ENCODE measurements around the gene PTEN. TPM values are rescaled to one million over a fixed set of nuclear protein-coding genes. Genes with fewer than 3 reads are reported as not detected.

Gene PTEN
- polyA plus RNA-seq, 1 donor = 68.2 TPM

- no peak for DNase-seq
- Histone ChIP-seq H3K9me3 (ENCODE audit: control insufficient read depth, low read depth, low read length) (no peaks in the 10 kb centered on the region), H3K36me3 (ENCODE audit: control insufficient read depth, insufficient read depth, low read length) (peaks cover 10% of the 10 kb centered on the region), H3K27me3 (ENCODE audit: control insufficient read depth, insufficient read depth, low read length) (no peaks in the 10 kb centered on the region), H3K27ac (ENCODE audit: low read length) (no peak overlapping the region), H3K4me1 (ENCODE audit: control insufficient read depth, insufficient read depth, low read length) (peaks cover 5% of the 10 kb centered on the region), H3K4me3 (ENCODE audit: low read length) (no peak overlapping the region)
Observed at GRCh38 chr10:87931836-87932230, 68.4 kb downstream of the PTEN start.

- Histone ChIP-seq H3K4me3 (ENCODE audit: low read length) (no peak overlapping the region), H3K27ac (ENCODE audit: low read length) (no peak overlapping the region), H3K27me3 (ENCODE audit: control insufficient read depth, insufficient read depth, low read length) (no peaks in the 10 kb centered on the region), H3K9me3 (ENCODE audit: control insufficient read depth, low read depth, low read length) (no peaks in the 10 kb centered on the region), H3K36me3 (ENCODE audit: control insufficient read depth, insufficient read depth, low read length) (peaks cover 10% of the 10 kb centered on the region), H3K4me1 (ENCODE audit: control insufficient read depth, insufficient read depth, low read length) (no peaks in the 10 kb centered on the region)
- no peak for DNase-seq
- WGBS (ENCODE audit: insufficient coverage, low lambda C conversion rate) = 69% methylated on average over 2 of the region's 3 CpGs
Observed at GRCh38 chr10:87935290-87936141, 72.1 kb downstream of the PTEN start.

GRCh38 chr10:87940210-87940609 lies 76.8 kb downstream of the PTEN start:
- no peaks in the 10 kb centered on the region for H3K9me3 ChIP-seq (ENCODE audit: control insufficient read depth, low read depth, low read length)
- H3K36me3 ChIP-seq (ENCODE audit: control insufficient read depth, insufficient read depth, low read length) = peaks cover 14% of the 10 kb centered on the region
- no peaks in the 10 kb centered on the region for H3K27me3 ChIP-seq (ENCODE audit: control insufficient read depth, insufficient read depth, low read length)
- no peak overlapping the region for H3K4me3 ChIP-seq (ENCODE audit: low read length)
- H3K27ac ChIP-seq (ENCODE audit: low read length) = no peak overlapping the region
- H3K4me1 ChIP-seq (ENCODE audit: control insufficient read depth, insufficient read depth, low read length) = no peaks in the 10 kb centered on the region
- DNase-seq = no peak
- WGBS (ENCODE audit: insufficient coverage, low lambda C conversion rate) = 100% methylated on average over 1 of the region's 6 CpGs

- no peaks in the 10 kb centered on the region for H3K27me3 ChIP-seq (ENCODE audit: control insufficient read depth, insufficient read depth, low read length)
- H3K4me3 ChIP-seq (ENCODE audit: low read length) = no peak overlapping the region
- DNase-seq = peak in 1 of 2 donors; percentile 41
- WGBS (ENCODE audit: insufficient coverage, low lambda C conversion rate) = 60% methylated on average over 1 of the region's 1 CpG
- peaks cover 15% of the 10 kb centered on the region for H3K36me3 ChIP-seq (ENCODE audit: control insufficient read depth, insufficient read depth, low read length)
- no peaks in the 10 kb centered on the region for H3K9me3 ChIP-seq (ENCODE audit: control insufficient read depth, low read depth, low read length)
- no peak overlapping the region for H3K27ac ChIP-seq (ENCODE audit: low read length)
- H3K4me1 ChIP-seq (ENCODE audit: control insufficient read depth, insufficient read depth, low read length) = no peaks in the 10 kb centered on the region
Observed at GRCh38 chr10:87942884-87943527, 79.6 kb downstream of the PTEN start.

- DNase-seq = no peak
- Histone ChIP-seq H3K27me3 (ENCODE audit: control insufficient read depth, insufficient read depth, low read length) (no peaks in the 10 kb centered on the region), H3K9me3 (ENCODE audit: control insufficient read depth, low read depth, low read length) (no peaks in the 10 kb centered on the region), H3K36me3 (ENCODE audit: control insufficient read depth, insufficient read depth, low read length) (peaks cover 12% of the 10 kb centered on the region), H3K4me3 (ENCODE audit: low read length) (no peak overlapping the region), H3K4me1 (ENCODE audit: control insufficient read depth, insufficient read depth, low read length) (no peaks in the 10 kb centered on the region), H3K27ac (ENCODE audit: low read length) (no peak overlapping the region)
- 90% methylated on average over 2 of the region's 6 CpGs for WGBS (ENCODE audit: insufficient coverage, low lambda C conversion rate)
Observed at GRCh38 chr10:87945984-87946383, 82.6 kb downstream of the PTEN start.

GRCh38 chr10:87952612-87953011 lies 89.2 kb downstream of the PTEN start:
- no peaks in the 10 kb centered on the region for H3K9me3 ChIP-seq (ENCODE audit: control insufficient read depth, low read depth, low read length)
- no peaks in the 10 kb centered on the region for H3K27me3 ChIP-seq (ENCODE audit: control insufficient read depth, insufficient read depth, low read length)
- DNase-seq = peak in 1 of 2 donors; percentile 27
- H3K4me3 ChIP-seq (ENCODE audit: low read length) = no peak overlapping the region
- peaks cover 17% of the 10 kb centered on the region for H3K36me3 ChIP-seq (ENCODE audit: control insufficient read depth, insufficient read depth, low read length)
- WGBS (ENCODE audit: insufficient coverage, low lambda C conversion rate) = 17% methylated on average over 1 of the region's 2 CpGs
- no peak overlapping the region for H3K27ac ChIP-seq (ENCODE audit: low read length)
- peaks cover 4% of the 10 kb centered on the region for H3K4me1 ChIP-seq (ENCODE audit: control insufficient read depth, insufficient read depth, low read length)

GRCh38 chr10:87956055-87956454 lies 92.6 kb downstream of the PTEN start:
- peaks cover 30% of the 10 kb centered on the region for H3K36me3 ChIP-seq (ENCODE audit: control insufficient read depth, insufficient read depth, low read length)
- H3K9me3 ChIP-seq (ENCODE audit: control insufficient read depth, low read depth, low read length) = no peaks in the 10 kb centered on the region
- H3K27ac ChIP-seq (ENCODE audit: low read length) = no peak overlapping the region
- peaks cover 4% of the 10 kb centered on the region for H3K4me1 ChIP-seq (ENCODE audit: control insufficient read depth, insufficient read depth, low read length)
- DNase-seq = peak in 1 of 2 donors; percentile 56
- H3K4me3 ChIP-seq (ENCODE audit: low read length) = no peak overlapping the region
- H3K27me3 ChIP-seq (ENCODE audit: control insufficient read depth, insufficient read depth, low read length) = no peaks in the 10 kb centered on the region

- Histone ChIP-seq H3K4me3 (ENCODE audit: low read length) (no peak overlapping the region), H3K36me3 (ENCODE audit: control insufficient read depth, insufficient read depth, low read length) (peaks cover 34% of the 10 kb centered on the region), H3K9me3 (ENCODE audit: control insufficient read depth, low read depth, low read length) (no peaks in the 10 kb centered on the region), H3K27ac (ENCODE audit: low read length) (no peak overlapping the region), H3K27me3 (ENCODE audit: control insufficient read depth, insufficient read depth, low read length) (no peaks in the 10 kb centered on the region), H3K4me1 (ENCODE audit: control insufficient read depth, insufficient read depth, low read length) (peaks cover 4% of the 10 kb centered on the region)
- 94% methylated on average over 2 of the region's 5 CpGs for WGBS (ENCODE audit: insufficient coverage, low lambda C conversion rate)
- no peak for DNase-seq
Observed at GRCh38 chr10:87957702-87958101, 94.3 kb downstream of the PTEN start.

GRCh38 chr10:87960230-87960629 lies 96.8 kb downstream of the PTEN start:
- no peak overlapping the region for H3K4me3 ChIP-seq (ENCODE audit: low read length)
- H3K27me3 ChIP-seq (ENCODE audit: control insufficient read depth, insufficient read depth, low read length) = no peaks in the 10 kb centered on the region
- WGBS (ENCODE audit: insufficient coverage, low lambda C conversion rate) = 85% methylated on average over 2 of the region's 4 CpGs
- no peak overlapping the region for H3K27ac ChIP-seq (ENCODE audit: low read length)
- H3K36me3 ChIP-seq (ENCODE audit: control insufficient read depth, insufficient read depth, low read length) = peaks cover 42% of the 10 kb centered on the region
- H3K9me3 ChIP-seq (ENCODE audit: control insufficient read depth, low read depth, low read length) = no peaks in the 10 kb centered on the region
- H3K4me1 ChIP-seq (ENCODE audit: control insufficient read depth, insufficient read depth, low read length) = peaks cover 4% of the 10 kb centered on the region
- no peak for DNase-seq

- Histone ChIP-seq H3K36me3 (ENCODE audit: control insufficient read depth, insufficient read depth, low read length) (peaks cover 42% of the 10 kb centered on the region), H3K9me3 (ENCODE audit: control insufficient read depth, low read depth, low read length) (no peaks in the 10 kb centered on the region), H3K4me1 (ENCODE audit: control insufficient read depth, insufficient read depth, low read length) (peaks cover under 1% of the 10 kb centered on the region), H3K4me3 (ENCODE audit: low read length) (no peak overlapping the region), H3K27me3 (ENCODE audit: control insufficient read depth, insufficient read depth, low read length) (no peaks in the 10 kb centered on the region), H3K27ac (ENCODE audit: low read length) (no peak overlapping the region)
- WGBS (ENCODE audit: insufficient coverage, low lambda C conversion rate) = 100% methylated on average over 1 of the region's 2 CpGs
- DNase-seq = no peak
Observed at GRCh38 chr10:87961314-87961713, 97.9 kb downstream of the PTEN start.

- no peaks in the 10 kb centered on the region for H3K27me3 ChIP-seq (ENCODE audit: control insufficient read depth, insufficient read depth, low read length)
- no peak overlapping the region for H3K4me3 ChIP-seq (ENCODE audit: low read length)
- peaks cover 25% of the 10 kb centered on the region for H3K36me3 ChIP-seq (ENCODE audit: control insufficient read depth, insufficient read depth, low read length)
- no peak for DNase-seq
- H3K9me3 ChIP-seq (ENCODE audit: control insufficient read depth, low read depth, low read length) = no peaks in the 10 kb centered on the region
- H3K4me1 ChIP-seq (ENCODE audit: control insufficient read depth, insufficient read depth, low read length) = no peaks in the 10 kb centered on the region
- WGBS (ENCODE audit: insufficient coverage, low lambda C conversion rate) = 86% methylated on average over 1 of the region's 2 CpGs
- no peak overlapping the region for H3K27ac ChIP-seq (ENCODE audit: low read length)
Observed at GRCh38 chr10:87966459-87966858, 103.0 kb downstream of the PTEN start.

Data from large intestine (tissue), 3 donors.